Fibroblast of the aortic adventitia (primary cell): ENCODE data around the gene CD207. TPM values are rescaled to one million over a fixed set of nuclear protein-coding genes. Genes with fewer than 3 reads are reported as not detected.

Source experiments
- DNase-seq: peaks from one replicate; pipeline ENCODE4 v3.0.0-alpha.2; 2010; ENCODE audit warnings: low read depth
- H3K4me3 ChIP-seq: 2 replicates; pipeline ENCODE4 v1.5.1; 2011; ENCODE audit warnings: low read depth, mild to moderate bottlenecking, control low read depth, low read length, moderate library complexity
- total RNA-seq: library from RNA; depleted of rRNA; stranded (reverse); fragments of >200 nt; gene quantifications from 2 replicates; pipeline ENCODE4 v1.2.3, GENCODE V29; 2012; ENCODE audit warnings: low replicate concordance
- TF ChIP-seq, protein P1 (sequence below): IDR thresholded peaks from 2 replicates; pipeline ENCODE4 v1.5.1; 2011; ENCODE audit warnings: mild to moderate bottlenecking, low read length, control low read depth, inconsistent platforms; ENCODE audit not compliant: insufficient read depth

Gene CD207
- total RNA-seq, 1 donor: not detected

DNA sequence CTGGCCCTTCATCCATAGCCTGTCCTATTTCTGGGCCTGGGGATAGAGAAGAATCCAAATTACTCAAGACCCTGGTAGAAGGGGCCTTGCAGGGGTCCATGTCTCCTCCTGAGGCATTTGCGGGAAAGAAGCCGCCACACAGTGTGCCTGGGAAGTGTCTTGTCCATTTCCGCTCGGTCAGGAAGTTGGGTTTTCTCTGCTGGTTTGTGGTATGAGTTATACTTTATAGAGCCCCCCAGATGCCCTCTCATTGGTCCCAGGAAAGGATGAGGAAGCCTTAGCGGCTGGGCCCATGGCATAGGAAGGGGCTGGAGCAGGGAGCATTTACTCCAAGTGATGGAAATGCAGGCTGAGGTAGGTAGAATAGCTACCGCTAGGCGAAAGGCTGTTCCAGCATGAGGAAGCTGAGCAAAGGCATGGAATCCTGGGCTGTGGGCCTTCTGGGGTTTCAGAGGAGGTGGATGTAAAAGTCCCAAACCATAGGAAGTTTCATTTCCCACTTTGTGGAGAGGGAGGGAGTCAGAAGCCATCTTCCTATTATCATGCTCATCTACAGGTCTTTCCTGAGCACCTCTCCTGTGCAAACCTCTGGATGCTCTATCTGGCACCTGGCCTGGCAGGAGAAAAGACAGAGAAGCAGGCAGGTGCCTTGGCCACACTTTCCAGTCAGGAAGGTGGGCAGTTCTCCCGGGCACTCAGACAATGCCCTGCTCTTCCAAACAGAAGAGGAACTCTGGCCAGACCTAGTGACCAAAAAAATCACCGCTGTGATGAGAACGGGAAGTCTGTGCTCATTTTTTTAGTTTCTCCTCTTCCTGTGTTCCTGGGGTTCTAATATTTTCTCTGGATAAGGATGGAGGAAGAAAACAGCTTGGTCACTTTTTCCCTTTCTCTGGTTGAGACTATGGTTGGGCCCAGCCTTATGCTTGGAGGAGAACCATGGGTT is 2.6 kb upstream of the CD207 start:
- no peak for DNase-seq
- no peak overlapping the region for H3K4me3 ChIP-seq
- TF ChIP-seq, protein P1, sequence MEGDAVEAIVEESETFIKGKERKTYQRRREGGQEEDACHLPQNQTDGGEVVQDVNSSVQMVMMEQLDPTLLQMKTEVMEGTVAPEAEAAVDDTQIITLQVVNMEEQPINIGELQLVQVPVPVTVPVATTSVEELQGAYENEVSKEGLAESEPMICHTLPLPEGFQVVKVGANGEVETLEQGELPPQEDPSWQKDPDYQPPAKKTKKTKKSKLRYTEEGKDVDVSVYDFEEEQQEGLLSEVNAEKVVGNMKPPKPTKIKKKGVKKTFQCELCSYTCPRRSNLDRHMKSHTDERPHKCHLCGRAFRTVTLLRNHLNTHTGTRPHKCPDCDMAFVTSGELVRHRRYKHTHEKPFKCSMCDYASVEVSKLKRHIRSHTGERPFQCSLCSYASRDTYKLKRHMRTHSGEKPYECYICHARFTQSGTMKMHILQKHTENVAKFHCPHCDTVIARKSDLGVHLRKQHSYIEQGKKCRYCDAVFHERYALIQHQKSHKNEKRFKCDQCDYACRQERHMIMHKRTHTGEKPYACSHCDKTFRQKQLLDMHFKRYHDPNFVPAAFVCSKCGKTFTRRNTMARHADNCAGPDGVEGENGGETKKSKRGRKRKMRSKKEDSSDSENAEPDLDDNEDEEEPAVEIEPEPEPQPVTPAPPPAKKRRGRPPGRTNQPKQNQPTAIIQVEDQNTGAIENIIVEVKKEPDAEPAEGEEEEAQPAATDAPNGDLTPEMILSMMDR: no peak

DNA sequence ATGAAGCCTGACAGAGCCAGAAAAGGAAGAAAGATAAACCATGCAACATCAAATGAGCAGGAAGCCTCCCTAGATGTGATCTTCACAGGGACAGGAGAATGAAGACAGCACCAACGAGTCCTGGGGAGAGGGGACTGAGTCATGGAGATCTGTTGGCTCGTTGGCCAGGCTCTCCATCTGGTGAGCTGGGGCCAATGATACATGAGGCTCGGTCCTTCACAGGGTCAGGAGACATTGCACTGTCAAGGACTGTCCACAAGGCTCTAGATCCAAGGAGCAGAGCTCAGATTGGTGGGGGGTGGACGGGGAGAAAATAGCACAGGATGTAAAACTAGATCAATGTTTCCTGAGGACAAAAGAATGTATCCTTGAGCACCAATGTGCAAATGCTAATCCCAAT is 735 bp downstream of the CD207 start:
- TF ChIP-seq, protein P1: no peak
- no peak for DNase-seq
- no peak overlapping the region for H3K4me3 ChIP-seq

DNA sequence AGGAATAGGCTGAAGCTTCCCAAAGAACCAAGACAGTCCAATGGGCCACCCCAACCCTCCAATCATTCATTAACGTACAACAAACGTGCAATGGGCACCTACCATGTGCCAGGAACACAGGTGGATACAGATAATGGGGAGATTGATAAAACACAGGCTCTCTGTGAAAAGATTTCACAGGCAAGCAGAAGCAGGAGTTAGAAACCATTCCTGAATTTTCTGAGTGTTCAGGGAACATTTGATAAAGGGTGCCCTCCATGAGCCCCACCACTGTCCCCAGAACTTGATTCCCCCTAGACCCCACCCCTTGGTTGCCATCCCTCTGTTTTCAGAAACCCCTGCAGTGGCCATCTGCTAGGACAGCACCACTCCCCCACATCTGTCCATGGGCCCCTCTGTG is 1.5 kb downstream of the CD207 start:
- DNase-seq: no peak

DNA sequence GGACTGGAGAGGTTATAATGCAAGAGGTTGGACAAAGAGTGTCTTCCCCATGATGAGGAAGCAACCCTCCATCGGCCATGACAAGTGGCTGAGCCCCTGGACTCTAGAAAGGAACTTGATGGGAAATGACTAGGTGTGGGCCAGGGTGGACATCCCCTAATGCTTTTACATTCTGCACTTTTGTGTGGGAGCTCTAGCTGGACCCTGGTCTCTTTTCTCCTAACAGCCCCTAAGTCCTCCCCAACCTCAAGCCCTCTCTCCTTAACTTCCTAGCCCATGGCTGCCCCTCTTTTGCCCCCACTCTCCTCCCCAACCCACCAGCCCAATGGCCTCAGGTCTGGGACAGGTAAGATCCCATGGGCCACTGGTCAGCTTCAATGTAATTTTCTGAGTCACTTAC is 2.4 kb downstream of the CD207 start:
- TF ChIP-seq, protein P1: no peak
- no peak overlapping the region for H3K4me3 ChIP-seq
- DNase-seq: no peak

More for the DNA sequence above, 1.5 kb downstream of the CD207 start:
- TF ChIP-seq, protein P1: no peak
- no peak overlapping the region for H3K4me3 ChIP-seq

DNA sequence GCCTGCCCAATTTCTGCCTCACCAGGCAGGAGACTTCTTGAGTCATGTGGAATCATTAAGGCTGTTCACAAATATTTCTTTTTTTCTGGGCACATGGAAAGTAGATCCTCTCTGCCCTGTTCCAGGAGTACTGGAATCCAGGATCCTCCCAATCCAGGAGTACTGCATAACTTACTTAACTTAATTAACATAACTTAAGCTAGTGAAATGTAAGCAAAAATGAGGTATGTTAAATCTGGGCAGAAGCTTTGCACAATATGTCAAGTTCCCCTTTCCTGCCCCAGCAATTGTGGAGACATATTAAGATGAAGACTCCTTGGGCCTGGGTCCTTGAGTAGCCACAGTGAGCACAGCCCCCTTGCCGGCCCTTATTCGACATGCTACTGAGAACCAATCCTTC is 3.2 kb downstream of the CD207 start:
- TF ChIP-seq, protein P1: no peak
- H3K4me3 ChIP-seq: no peak overlapping the region

DNA sequence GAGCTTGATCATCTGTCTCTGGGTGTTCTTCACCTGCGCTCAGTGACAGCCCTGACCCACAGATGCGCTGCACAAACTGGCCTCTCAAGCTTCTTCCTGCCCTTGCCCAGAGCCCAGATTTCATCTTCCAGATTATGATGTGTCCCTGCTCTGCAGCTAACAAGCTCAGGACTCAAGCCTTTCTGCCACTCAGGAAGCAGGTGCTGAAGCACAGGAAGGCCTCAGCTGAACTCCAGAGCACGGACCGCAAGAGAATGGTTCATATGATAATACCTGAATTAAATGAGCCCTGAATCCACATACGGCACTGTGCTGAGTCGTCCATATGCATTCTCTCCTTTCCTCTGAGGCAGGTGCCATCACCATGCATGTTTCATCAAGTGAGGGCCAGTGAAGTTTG is 3.8 kb downstream of the CD207 start:
- no peak overlapping the region for H3K4me3 ChIP-seq
- TF ChIP-seq, protein P1: no peak
- DNase-seq: no peak

More for the DNA sequence above, 3.2 kb downstream of the CD207 start:
- no peak for DNase-seq
